GM18526 (cell line): ENCODE data around the gene CEBPB.

Experiments
- POLR2A ChIP-seq: IDR thresholded peaks from 3 replicates; pipeline ENCODE4 v1.6.1; 2011; ENCODE audit not compliant: insufficient read length; ENCODE audit errors: extremely low read depth

Gene CEBPB

GRCh38 chr20:50188287-50188688, 2.3 kb upstream of the CEBPB start:
- TF ChIP-seq POLR2A: no peak

GRCh38 chr20:50188879-50189680, 1.6 kb upstream of the CEBPB start:
- no peak for TF ChIP-seq POLR2A

GRCh38 chr20:50189681-50190250, 864 bp upstream of the CEBPB start:
- TF ChIP-seq POLR2A: no peak

GRCh38 chr20:50191065-50191543, 474 bp downstream of the CEBPB start:
- no peak for TF ChIP-seq POLR2A

- peak; percentile 18 for TF ChIP-seq POLR2A
Observed at GRCh38 chr20:50191544-50192363, 1.1 kb downstream of the CEBPB start.

GRCh38 chr20:50192364-50193198, 2.0 kb downstream of the CEBPB start:
- TF ChIP-seq POLR2A: no peak

- TF ChIP-seq POLR2A: no peak
Observed at GRCh38 chr20:50193199-50193835, 2.7 kb downstream of the CEBPB start.

- no peak for TF ChIP-seq POLR2A
Observed at GRCh38 chr20:50193836-50194421, 3.3 kb downstream of the CEBPB start.

GRCh38 chr20:50194422-50194830, 3.8 kb downstream of the CEBPB start:
- TF ChIP-seq POLR2A: no peak

GRCh38 chr20:50194831-50195523, 4.3 kb downstream of the CEBPB start:
- no peak for TF ChIP-seq POLR2A

- TF ChIP-seq POLR2A: no peak
Observed at GRCh38 chr20:50195524-50196120, 5.0 kb downstream of the CEBPB start.

GRCh38 chr20:50196248-50196647, 5.6 kb downstream of the CEBPB start:
- no peak for TF ChIP-seq POLR2A

GRCh38 chr20:50196896-50197295, 6.3 kb downstream of the CEBPB start:
- TF ChIP-seq POLR2A: no peak
